Occipital lobe (tissue), 3 donors: ENCODE measurements around the gene NPR2. TPM values are rescaled to one million over a fixed set of nuclear protein-coding genes. Genes with fewer than 3 reads are reported as not detected.

Source experiments
- DNase-seq: peaks from one replicate; lab custom pipeline; 2025; lab: John Stamatoyannopoulos, UW
- small RNA-seq: library from RNA; depleted of rRNA; stranded (forward); fragments of <200 nt; gene quantifications from one replicate; pipeline ENCODE3, GENCODE V24; 2014
- total RNA-seq: library from RNA; depleted of rRNA; stranded (reverse); fragments of >200 nt; gene quantifications from one replicate; pipeline ENCODE4 v1.2.3, GENCODE V29; 2014

NPR2 gene
- total RNA-seq, 1 donor from 2014 or later, result 11.2 TPM

DNA sequence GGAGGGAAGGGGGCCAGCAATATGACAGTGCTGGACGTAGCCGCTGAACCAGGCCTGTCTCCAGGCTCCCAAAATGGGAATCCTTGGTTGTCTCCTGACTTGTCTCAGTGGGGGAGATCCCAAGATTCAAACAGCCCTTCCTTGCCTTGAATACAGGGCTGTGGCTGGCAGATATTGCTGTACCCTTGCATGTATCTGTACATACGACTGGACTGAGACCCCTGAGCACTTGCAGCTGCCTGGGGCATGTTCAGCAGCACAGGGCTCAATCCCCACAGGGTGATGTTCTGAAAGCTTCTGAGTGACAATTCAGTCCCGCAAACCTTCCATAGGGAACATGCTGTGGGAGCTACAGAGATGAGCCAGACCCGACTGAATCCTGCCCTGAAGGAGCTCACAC lies 65.5 kb downstream of the NPR2 start:
- no peak for DNase-seq

DNA sequence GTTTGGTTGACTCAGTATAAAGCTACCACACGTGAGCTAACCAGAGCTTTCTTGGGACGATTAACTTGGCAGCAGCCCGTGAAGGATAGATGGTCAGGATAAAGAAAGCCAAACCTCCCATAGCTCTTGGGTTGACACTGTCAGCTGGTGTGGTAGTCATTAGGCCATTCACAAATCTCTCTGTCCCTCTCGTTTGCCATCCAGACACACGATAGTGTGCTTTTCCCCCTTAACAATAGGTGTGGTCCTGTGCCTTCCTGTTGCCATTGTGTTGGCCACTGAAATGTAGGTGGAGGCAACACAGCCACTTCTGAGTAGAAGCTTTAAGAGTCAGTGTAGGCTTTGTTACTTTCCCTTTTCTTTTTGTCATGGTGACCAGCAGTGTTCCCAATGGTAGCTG lies 67.1 kb downstream of the NPR2 start:
- DNase-seq, result no peak

Small RNAs within 50 kb of the gene (small RNA-seq; reads per million reads assigned to genes)
- not detected for gene HINT2

Other genes with a start within 250 kb of the NPR2 start
- gene TESK1, start 186.3 kb upstream of the NPR2 start, total RNA-seq, result 11.7 TPM
- gene CD72, start 173.2 kb upstream of the NPR2 start, total RNA-seq, result 0.47 TPM
- not detected for gene SIT1, start 140.7 kb upstream of the NPR2 start, total RNA-seq
- gene RMRP, start 133.6 kb upstream of the NPR2 start, total RNA-seq, result 159,856 TPM
- 10.5 TPM for gene CCDC107, start 133.3 kb upstream of the NPR2 start, total RNA-seq
- 0.94 TPM for gene ARHGEF39, start 126.4 kb upstream of the NPR2 start, total RNA-seq
- gene CA9, start 117.7 kb upstream of the NPR2 start, total RNA-seq, result 0.78 TPM
- gene TPM2, start 101.7 kb upstream of the NPR2 start, total RNA-seq, result 18.1 TPM
- 17.8 TPM for gene TLN1, start 59.4 kb upstream of the NPR2 start, total RNA-seq
- gene CREB3, start 58.9 kb upstream of the NPR2 start, total RNA-seq, result 22.9 TPM
- 45.2 TPM for gene GBA2, start 42.4 kb upstream of the NPR2 start, total RNA-seq
- gene RGP1, start 42.3 kb upstream of the NPR2 start, total RNA-seq, result 12.3 TPM
- gene MSMP, start 37.3 kb upstream of the NPR2 start, total RNA-seq, result not detected
- gene SPAG8, start 20.7 kb downstream of the NPR2 start, total RNA-seq, result 4.7 TPM
- 7.0 TPM for gene HINT2, start 23.5 kb downstream of the NPR2 start, total RNA-seq
- gene FAM221B, start 37.1 kb downstream of the NPR2 start, total RNA-seq, result not detected
- gene TMEM8B, start 37.6 kb downstream of the NPR2 start, total RNA-seq, result 5.6 TPM
- not detected for gene OR13J1, start 78.8 kb downstream of the NPR2 start, total RNA-seq
- gene HRCT1, start 114.6 kb downstream of the NPR2 start, total RNA-seq, result not detected
- gene SPAAR, start 117.9 kb downstream of the NPR2 start, total RNA-seq, result 0.31 TPM
- not detected for gene OR2S2, start 166.6 kb downstream of the NPR2 start, total RNA-seq
- gene RECK, start 245.3 kb downstream of the NPR2 start, total RNA-seq, result 7.5 TPM